ENCODE data around the gene UPK3A. TPM values are rescaled to one million over a fixed set of nuclear protein-coding genes. Genes with fewer than 3 reads are reported as not detected.

The UPK3A gene
- total RNA-seq, 1 donor from 2014 or later: not detected

DNA sequence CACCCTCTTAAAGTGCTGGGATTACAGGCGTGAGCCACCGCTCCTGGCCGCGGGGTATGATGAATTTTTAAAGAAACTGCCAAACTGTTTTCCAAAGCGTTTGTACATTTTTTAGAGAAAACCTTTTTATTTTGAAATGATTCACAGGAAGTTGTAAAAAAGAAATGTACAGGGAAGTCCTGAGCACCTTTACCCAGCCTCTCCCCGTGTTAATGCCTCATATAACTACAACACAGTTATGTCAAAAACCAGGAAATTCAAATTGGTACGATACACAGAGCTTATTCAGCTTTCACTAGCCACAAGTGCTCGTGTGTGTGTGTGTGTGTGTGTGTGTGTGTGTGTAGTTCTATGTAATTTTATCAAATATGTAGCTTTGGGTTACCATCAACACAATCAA is 18.0 kb downstream of the UPK3A start:
- no peak overlapping the region for H3K9ac ChIP-seq (ENCODE audit: low read length)
- H3K4me2 ChIP-seq (ENCODE audit: low read length): no peak overlapping the region
- H3K36me3 ChIP-seq (ENCODE audit: insufficient read depth, low read length): no peaks in the 10 kb centered on the region
- H3K4me3 ChIP-seq (ENCODE audit: insufficient read depth, low read depth, low read length): no peak overlapping the region
- H3K27ac ChIP-seq (ENCODE audit: low read depth, low read length): no peak overlapping the region
- no peaks in the 10 kb centered on the region for H3K36me3 Mint-ChIP-seq (ENCODE audit: low read depth, unreplicated experiment)
- H3K9me3 Mint-ChIP-seq (ENCODE audit: unreplicated experiment): no peaks in the 10 kb centered on the region
- no peak for FAIRE-seq
- no peak overlapping the region for H3K27ac Mint-ChIP-seq (ENCODE audit: unreplicated experiment)
- H4K20me1 ChIP-seq (ENCODE audit: insufficient read depth, low read length): no peaks in the 10 kb centered on the region
- H3K4me3 Mint-ChIP-seq (ENCODE audit: unreplicated experiment): no peak overlapping the region
- no peaks in the 10 kb centered on the region for H3K79me2 ChIP-seq (ENCODE audit: insufficient read depth, low read length)
- peaks cover 10% of the 10 kb centered on the region for H3K27me3 Mint-ChIP-seq (ENCODE audit: low read depth, unreplicated experiment)
- no peak overlapping the region for H2AFZ ChIP-seq (ENCODE audit: low read depth, low read length)
- peaks cover 2% of the 10 kb centered on the region for H3K4me1 Mint-ChIP-seq (ENCODE audit: low read depth, unreplicated experiment)
- H3K27me3 ChIP-seq (ENCODE audit: insufficient read depth, low read length): no peaks in the 10 kb centered on the region
- TF ChIP-seq, protein P1, sequence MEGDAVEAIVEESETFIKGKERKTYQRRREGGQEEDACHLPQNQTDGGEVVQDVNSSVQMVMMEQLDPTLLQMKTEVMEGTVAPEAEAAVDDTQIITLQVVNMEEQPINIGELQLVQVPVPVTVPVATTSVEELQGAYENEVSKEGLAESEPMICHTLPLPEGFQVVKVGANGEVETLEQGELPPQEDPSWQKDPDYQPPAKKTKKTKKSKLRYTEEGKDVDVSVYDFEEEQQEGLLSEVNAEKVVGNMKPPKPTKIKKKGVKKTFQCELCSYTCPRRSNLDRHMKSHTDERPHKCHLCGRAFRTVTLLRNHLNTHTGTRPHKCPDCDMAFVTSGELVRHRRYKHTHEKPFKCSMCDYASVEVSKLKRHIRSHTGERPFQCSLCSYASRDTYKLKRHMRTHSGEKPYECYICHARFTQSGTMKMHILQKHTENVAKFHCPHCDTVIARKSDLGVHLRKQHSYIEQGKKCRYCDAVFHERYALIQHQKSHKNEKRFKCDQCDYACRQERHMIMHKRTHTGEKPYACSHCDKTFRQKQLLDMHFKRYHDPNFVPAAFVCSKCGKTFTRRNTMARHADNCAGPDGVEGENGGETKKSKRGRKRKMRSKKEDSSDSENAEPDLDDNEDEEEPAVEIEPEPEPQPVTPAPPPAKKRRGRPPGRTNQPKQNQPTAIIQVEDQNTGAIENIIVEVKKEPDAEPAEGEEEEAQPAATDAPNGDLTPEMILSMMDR (IDR thresholded peaks at IDR 0.05; ENCODE audit: insufficient read depth, low read depth, low read length): no peak
- no peak for TF ChIP-seq EZH2 (IDR thresholded peaks at IDR 0.05; ENCODE audit: insufficient read depth, low read length)
- peaks cover 3% of the 10 kb centered on the region for H3K4me1 ChIP-seq (ENCODE audit: insufficient read depth, low read length)
- H3K9me3 ChIP-seq (ENCODE audit: insufficient read depth, low read depth, low read length): no peaks in the 10 kb centered on the region
- DNase-seq (ENCODE audit: low read depth): no peak

DNA sequence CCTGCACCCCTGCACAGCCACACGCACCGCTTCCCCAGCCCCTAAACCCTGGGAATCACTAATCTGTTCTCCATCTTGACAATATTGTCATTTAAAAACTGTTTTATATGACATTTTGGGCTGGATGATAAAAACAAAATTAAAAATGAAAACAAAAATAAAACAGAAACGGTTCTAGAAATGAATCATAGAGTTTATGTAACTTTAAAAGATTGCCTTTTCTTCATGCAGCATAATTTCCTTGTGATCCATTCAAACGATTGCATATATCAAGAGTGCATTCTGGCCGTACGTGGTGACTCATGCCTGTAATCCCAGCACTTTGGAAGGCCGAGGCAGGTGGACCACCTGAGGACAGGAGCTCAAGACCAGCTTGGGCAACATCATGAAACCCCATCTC is 18.4 kb downstream of the UPK3A start:
- Histone ChIP-seq H2AFZ (ENCODE audit: low read depth, low read length) (no peak overlapping the region), H3K36me3 (ENCODE audit: insufficient read depth, low read length) (no peaks in the 10 kb centered on the region), H3K4me2 (ENCODE audit: low read length) (no peak overlapping the region), H3K9ac (ENCODE audit: low read length) (no peak overlapping the region), H3K27ac (ENCODE audit: low read depth, low read length) (no peak overlapping the region), H3K9me3 (ENCODE audit: insufficient read depth, low read depth, low read length) (no peaks in the 10 kb centered on the region), H3K79me2 (ENCODE audit: insufficient read depth, low read length) (no peaks in the 10 kb centered on the region), H3K4me1 (ENCODE audit: insufficient read depth, low read length) (peaks cover 3% of the 10 kb centered on the region), H3K27me3 (ENCODE audit: insufficient read depth, low read length) (no peaks in the 10 kb centered on the region), H3K4me3 (ENCODE audit: insufficient read depth, low read depth, low read length) (no peak overlapping the region), H4K20me1 (ENCODE audit: insufficient read depth, low read length) (no peaks in the 10 kb centered on the region)
- Mint-ChIP-seq H3K4me1 (ENCODE audit: low read depth, unreplicated experiment) (peaks cover 2% of the 10 kb centered on the region), H3K4me3 (ENCODE audit: unreplicated experiment) (no peak overlapping the region), H3K9me3 (ENCODE audit: unreplicated experiment) (no peaks in the 10 kb centered on the region), H3K36me3 (ENCODE audit: low read depth, unreplicated experiment) (no peaks in the 10 kb centered on the region), H3K27me3 (ENCODE audit: low read depth, unreplicated experiment) (peaks cover 10% of the 10 kb centered on the region), H3K27ac (ENCODE audit: unreplicated experiment) (no peak overlapping the region)
- DNase-seq (ENCODE audit: low read depth) (no peak), FAIRE-seq (no peak)
- TF ChIP-seq, protein P1 (IDR thresholded peaks at IDR 0.05; ENCODE audit: insufficient read depth, low read depth, low read length): no peak
- no peak for TF ChIP-seq EZH2 (IDR thresholded peaks at IDR 0.05; ENCODE audit: insufficient read depth, low read length)

DNA sequence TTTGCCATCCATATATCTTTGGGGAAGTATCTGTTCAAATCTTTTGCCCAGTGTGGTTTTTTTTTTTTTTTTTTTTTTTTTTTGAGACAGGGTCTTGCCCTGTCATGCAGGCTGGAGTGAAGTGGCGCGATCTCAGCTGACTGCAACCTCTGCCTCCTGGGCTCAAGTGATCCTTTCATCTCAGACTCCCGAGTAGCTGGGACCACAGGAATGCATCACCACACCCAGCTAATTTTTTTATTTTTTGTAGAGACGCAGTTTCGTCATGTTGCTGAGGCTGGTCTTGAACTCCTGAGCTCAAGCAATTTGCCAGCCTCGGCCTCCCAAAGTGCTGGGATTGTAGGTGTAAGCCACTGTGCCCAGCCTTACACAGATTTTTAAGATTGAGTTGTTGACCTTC is 20.2 kb downstream of the UPK3A start:
- Mint-ChIP-seq H3K4me1 (ENCODE audit: low read depth, unreplicated experiment) (peaks cover 8% of the 10 kb centered on the region), H3K4me3 (ENCODE audit: unreplicated experiment) (no peak overlapping the region), H3K36me3 (ENCODE audit: low read depth, unreplicated experiment) (no peaks in the 10 kb centered on the region), H3K27me3 (ENCODE audit: low read depth, unreplicated experiment) (peaks cover 7% of the 10 kb centered on the region), H3K9me3 (ENCODE audit: unreplicated experiment) (no peaks in the 10 kb centered on the region), H3K27ac (ENCODE audit: unreplicated experiment) (no peak overlapping the region)
- H3K27me3 ChIP-seq (ENCODE audit: insufficient read depth, low read length): no peaks in the 10 kb centered on the region
- H3K79me2 ChIP-seq (ENCODE audit: insufficient read depth, low read length): no peaks in the 10 kb centered on the region
- no peak for DNase-seq (ENCODE audit: low read depth)
- H3K27ac ChIP-seq (ENCODE audit: low read depth, low read length): no peak overlapping the region
- no peak overlapping the region for H3K4me3 ChIP-seq (ENCODE audit: insufficient read depth, low read depth, low read length)
- no peaks in the 10 kb centered on the region for H3K36me3 ChIP-seq (ENCODE audit: insufficient read depth, low read length)
- H3K9me3 ChIP-seq (ENCODE audit: insufficient read depth, low read depth, low read length): no peaks in the 10 kb centered on the region
- H2AFZ ChIP-seq (ENCODE audit: low read depth, low read length): no peak overlapping the region
- H3K4me1 ChIP-seq (ENCODE audit: insufficient read depth, low read length): peaks cover 7% of the 10 kb centered on the region
- H4K20me1 ChIP-seq (ENCODE audit: insufficient read depth, low read length): no peaks in the 10 kb centered on the region
- TF ChIP-seq EZH2 (IDR thresholded peaks at IDR 0.05; ENCODE audit: insufficient read depth, low read length): no peak
- TF ChIP-seq, protein P1 (IDR thresholded peaks at IDR 0.05; ENCODE audit: insufficient read depth, low read depth, low read length): no peak
- H3K4me2 ChIP-seq (ENCODE audit: low read length): no peak overlapping the region
- no peak overlapping the region for H3K9ac ChIP-seq (ENCODE audit: low read length)
- no peak for FAIRE-seq
